Measurements from ENCODE around the gene CAMSAP1.

CAMSAP1 gene

DNA sequence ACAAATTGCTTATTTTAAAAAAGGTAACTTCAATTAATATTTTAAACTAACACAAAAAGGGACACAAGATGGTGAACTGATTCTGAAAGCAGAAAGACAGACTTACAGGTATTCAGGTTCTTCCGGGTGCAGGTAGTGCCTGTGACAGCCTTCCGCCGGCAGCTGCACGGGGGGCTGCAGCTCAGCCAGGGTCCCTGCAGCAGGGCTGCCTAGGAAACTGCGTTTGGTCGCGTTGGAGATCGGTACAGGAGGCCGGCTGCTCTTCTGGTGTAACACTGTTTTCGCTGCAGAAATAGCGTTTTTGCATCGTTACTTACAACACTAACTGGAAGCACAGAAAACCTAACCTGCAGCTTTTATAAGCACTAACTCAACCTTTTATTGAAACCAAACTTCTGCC lies 80.0 kb downstream of the CAMSAP1 start:
- DNase-seq, result no peak

DNA sequence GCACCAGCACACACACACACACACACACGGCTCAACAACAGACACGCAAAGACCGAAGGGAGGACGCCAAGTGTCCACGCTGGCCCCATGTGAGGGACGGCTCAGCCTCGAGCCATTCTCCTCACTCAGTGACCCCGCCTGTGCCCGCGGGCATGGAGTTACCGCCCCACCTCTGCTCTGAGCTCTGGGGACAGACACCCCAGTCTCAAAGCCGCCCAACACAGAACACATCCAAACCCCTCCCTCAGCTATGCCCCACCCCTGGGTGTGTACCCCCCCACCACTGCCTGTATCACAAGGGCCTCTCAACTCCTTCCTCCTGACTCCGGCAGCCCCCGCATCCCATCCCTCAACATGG lies 81.2 kb downstream of the CAMSAP1 start:
- no peak for DNase-seq

DNA sequence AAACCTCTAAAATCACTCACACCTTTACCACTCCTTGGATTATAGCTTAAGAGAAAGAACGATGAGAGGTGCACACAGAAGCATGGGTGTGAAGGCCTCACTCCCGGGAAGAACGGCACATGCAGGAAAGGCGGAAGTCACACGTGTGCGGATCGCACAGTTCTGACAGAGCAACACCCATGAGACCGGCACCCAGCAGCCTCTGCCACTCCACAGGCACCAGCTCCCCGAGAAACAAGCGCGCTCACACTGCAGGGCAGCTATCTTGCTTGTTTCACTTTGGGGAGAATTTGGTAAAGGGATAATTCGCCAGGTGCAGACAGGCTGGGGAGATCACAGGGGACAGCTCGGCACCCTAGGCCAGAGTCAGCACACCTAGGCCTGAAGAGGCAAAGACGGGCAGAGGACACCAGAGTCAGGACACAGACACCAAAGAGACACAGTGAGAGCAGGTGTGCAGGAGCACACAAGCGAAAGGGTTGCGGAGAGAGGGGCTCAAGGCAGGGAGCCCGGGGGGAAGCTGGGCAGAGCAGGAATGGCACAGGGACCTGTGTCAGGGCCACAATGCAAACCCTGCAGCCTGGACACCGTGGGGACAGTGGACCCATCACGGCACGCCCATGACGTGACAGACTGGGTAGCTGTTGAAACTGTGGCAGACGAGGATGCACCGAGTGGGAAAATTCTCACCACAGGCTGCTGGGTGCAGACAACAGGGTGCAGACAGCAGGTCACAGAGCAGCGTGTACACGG lies 81.7 kb downstream of the CAMSAP1 start:
- no peak for DNase-seq

DNA sequence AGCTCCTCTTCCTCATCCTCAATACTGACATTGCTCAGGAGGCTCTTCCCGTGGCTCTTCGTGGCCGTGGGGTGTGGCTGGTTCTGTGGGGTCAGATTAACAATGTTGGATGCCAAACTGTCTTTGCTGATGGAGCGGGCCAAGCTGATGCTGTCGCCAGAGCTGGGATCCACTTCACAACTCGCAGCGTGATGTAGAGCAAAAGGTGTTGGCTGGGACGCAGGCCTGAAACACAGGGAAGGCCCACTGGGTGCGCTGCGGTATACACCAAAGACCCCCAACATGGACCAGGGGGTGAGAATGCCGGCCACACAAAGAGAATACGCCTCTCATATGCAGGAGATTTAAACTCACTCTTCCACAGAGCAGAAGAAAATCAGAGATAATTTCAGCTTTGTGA lies 84.3 kb downstream of the CAMSAP1 start:
- DNase-seq, result no peak

DNA sequence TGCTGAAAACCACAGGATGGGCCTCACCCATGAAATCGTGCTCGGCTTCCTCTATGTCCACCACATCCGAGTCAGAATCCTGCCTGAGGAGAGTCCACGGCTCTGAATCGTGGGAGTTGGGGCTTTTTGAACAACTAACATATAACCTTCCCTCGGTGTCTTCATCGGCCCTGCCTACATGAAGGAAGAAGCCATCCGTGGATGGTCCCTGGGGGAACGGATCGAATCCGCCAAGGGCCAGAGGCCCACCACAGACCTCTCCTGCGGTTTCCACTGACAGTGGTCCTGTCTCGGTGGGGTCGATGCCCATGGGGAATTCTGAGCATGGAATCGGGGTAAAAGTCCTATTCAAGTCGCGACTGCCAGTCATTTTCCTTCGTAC lies 85.0 kb downstream of the CAMSAP1 start:
- no peak for DNase-seq

DNA sequence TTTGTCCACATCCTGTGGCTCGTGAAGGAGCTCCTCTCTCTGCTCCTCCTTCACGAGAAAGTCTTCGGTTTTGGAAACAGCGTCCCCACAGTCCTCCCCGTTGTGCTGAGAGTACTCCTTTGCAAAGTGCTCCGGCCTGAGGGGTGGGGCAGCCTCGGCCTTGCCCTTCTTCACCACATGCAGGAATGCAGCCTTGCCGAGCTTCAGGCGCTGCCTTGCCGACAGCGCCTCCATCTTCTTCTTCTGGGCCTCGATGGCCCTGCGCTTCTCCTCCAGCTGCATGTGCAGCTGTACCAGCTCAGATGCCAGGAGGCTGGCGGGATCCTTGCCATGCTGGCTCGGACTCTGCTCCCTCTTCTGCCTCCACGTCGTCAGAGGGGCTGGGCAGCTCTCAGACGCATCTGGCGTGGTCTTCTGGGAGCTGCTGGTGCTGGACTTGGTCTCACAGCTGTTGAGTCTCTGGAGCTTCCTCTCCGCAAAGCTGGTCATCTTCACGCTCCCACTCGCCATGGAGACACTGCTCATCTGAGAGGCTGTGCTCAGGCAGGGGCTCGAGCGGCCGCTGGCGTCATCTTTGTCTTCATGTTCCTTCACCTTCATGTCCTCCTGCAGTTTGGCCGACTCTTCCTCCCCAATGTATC lies 85.5 kb downstream of the CAMSAP1 start:
- DNase-seq, result no peak

DNA sequence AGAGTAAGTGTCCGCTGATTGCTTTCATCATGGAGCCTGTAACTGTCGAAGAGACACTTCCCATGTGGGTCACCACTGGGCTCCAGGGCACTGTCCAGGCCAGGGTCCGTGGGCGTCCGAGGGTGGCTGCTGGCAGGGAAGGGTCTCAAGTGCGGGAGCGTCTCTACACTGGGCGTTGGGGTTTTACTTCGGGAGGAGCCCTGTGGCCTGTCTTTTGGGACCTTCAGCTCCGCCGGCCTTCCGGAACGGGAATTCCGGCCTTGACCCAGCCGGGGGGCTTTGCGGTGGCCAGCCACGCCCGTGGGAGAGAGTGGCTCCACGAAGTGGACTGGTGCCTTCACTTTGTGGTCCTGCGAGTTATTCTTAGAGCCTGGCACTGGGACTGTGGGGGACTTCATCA lies 86.2 kb downstream of the CAMSAP1 start:
- no peak for DNase-seq

DNA sequence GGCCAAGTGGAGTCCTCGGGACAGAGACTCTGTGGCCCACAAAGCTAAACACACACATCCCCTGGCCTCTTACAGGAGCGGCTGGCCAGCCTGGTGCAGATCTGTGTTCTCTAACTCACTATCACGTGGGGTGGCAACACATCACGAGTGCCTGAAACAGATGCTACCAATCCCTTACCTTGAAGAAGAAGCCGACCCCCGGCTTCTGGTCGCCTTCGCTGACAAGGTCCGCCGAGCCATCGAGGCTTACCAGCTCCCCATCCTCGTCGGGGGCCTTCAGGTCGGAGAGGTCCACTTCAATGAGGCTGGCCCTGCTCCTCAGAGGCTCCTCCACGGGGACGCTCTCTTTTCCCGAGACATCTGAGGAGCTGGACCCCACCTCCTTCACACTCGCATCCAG lies 86.7 kb downstream of the CAMSAP1 start:
- DNase-seq, result no peak

DNA sequence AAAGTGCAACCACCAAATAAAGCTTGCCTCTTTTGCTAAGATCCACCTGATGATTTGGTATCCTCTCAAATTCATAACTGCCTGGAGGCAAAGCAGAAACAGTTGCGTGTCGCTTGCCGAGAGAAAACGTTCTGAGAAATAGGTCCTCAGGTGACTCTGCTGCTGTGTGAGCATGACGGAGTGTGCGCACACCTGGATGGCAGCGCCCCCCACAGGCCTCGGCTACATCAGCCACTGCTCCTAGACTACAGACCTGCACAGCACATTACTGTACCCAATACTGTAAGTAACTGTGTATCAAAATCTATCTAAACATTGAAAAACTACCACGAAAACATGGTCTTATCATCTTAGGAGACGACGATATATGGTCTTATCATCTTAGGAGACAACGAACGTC lies 87.4 kb downstream of the CAMSAP1 start:
- DNase-seq, result no peak

DNA sequence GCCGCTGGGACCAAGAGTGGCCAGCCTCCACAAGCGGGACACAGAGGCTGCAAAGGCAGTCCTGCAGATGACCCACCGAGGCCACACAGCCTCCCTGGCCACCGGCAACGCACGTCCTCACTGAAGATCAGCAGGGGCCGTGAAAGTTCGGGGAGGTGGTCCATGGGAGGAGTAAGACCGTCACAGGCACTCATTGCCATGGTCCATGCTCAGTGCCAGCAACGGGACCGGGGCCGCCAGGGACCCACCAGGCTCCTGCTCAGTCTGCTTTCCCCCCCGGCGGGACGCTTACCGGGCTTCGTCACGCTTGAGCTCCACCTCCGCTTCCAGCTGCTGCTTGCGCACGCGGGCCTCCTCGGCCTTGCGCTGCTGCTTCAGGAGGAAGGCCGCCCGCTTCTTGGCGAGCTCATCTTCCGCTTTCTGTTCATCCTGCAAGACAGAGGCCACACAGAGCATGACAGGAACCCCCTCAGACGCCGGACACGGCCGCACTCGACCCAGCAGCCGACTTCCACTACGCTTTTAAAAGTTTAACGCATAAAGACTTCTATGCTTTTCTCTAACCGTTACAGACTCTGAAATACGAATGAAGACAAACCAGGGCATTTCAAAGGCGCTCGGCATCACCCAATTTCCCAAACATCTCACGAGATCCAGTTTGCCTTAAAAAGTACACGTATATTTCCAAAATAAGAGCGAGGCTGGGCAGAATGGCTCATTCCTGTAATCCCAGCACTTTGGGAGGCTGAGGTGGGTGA lies 88.4 kb downstream of the CAMSAP1 start:
- DNase-seq, result no peak

DNA sequence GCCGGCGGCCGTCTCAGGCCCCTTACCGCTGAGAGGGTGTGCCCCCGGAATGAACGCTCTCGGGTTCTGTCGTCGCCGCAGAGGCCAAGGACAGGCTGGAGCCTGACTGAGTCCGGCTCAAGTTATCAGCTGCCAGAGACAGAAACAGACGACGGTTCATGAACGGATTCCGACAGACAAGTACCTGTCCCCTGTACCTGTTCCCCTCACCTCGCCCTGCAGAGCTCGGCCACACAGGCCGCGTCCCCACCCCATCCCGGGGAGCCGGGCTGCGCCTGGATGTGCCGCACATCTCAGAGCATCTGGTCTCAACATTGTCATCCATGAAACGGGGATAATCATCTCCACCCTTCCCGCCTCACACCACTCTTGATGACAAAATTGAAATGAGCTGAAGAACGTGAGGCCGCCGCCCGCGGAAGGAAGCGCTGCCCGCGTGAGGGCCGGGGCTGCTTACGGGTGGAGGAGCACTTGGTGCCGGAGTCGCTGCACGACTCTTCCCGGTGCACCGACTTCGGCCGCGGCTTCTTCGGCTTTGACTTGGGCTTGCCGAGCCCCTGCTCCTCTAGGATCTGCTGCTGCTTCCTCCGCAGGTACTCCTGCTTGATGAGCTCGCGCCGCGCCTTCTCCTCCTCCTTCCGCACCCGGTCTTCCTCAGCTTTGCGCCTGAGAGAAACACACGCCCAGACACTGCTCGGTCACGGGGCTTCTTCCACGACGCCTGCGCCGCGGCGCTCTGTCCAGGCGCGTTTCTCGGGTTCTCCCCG lies 89.2 kb downstream of the CAMSAP1 start:
- no peak for DNase-seq

DNA sequence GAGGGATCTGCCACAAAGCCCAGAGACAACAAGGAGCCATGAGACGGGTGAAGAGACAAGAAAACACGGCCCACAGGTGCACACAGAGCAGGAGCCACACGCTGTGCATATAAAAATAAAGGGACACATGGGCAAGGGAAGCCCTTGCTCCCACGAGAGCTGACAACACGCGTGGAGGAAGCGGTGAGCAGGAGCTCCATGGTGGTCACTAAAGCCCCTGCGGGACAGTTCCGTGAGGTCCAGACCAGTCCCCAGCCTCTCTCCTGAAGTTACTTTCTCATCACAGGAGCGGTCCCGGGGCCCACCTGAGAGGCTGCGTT lies 90.7 kb downstream of the CAMSAP1 start:
- DNase-seq, result no peak

DNA sequence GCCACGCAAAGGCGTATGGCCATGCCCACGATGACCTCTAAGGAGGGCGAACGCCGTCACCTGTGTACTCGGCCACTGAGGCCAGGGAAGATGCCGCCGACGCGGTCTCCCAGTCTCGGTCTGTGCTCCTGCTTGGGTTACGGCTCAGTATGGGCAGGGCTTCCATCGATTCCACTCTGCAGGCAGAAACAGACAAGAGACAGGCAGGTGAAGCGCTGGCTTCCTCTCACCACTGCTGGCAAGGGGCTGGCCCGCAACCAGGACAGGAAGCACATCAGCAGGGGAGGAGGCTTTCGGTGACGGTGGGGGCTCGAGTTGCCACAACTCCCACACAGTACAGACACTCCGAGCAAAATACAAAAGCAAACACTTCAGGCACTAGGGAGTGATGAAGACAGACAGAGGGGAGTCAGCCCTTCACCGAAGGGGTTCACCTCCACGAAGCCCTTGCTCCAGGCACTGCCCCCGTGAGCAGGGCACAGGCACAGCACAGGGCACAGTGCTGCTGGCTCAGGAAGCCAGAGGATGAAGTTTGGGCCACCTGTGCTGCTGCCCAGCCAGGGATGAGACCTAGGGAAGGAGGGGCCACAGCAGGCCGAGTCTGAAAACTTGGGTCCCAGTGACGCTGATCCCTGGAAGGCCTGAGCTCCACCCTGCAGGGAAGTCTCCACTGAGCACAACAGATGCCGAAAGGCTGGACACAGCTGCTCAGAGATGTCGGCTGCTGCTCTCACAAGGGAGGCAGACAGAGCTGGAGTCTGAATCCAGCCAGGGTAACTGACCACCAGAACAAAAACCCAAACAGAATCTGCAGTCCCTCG lies 91.3 kb downstream of the CAMSAP1 start:
- no peak for DNase-seq

DNA sequence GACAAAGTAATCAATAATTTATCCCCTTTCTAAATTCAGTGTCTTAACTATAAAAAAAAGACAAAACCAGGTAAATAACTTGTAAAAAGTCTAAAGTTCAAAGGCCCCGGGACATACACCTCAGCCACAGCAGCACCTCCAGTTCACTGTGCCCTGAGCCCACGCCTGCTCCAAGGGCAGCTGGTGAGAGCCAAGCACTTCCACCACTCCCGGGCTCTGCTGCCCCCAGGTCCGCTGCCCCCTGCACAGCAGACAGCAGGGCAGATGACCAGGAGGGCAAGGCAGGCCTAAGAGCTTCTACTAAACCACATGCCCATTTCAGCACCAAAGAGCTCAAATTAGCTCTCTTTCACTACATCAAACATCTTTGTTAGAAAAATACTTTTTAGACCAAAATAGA lies 91.9 kb downstream of the CAMSAP1 start:
- no peak for DNase-seq

DNA sequence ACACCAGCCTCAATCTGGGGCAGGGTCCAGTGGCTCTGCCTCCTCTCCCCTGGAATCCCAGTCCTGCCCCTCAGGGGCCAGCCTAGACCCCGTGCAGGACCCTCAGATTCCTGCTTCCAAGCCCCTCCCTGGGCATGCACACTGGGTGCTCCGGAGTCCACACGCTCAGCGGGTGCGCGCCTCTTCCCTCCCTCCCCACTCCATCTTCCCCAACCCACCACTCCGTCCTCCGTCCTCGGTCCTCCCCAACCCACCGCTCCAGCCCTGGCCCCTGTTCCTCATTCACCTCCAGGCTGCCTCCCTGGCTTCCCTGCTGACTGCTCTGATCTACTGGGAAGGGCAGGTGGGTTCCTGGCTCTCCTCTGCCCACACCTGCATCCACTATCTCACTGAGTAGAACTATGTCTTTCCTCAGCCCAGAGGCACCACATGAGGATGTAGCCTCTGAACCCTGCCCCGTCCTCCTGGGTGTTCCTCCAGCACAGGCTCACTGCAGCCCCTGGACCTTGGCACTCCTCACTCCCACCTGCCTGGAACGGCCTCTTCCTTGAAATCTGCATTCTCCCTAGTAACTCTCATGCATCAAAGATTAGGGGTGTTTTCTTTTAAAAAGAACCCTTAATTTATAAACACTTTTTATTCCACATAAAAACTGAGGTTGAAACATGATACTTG lies 92.8 kb downstream of the CAMSAP1 start:
- no peak for DNase-seq

DNA sequence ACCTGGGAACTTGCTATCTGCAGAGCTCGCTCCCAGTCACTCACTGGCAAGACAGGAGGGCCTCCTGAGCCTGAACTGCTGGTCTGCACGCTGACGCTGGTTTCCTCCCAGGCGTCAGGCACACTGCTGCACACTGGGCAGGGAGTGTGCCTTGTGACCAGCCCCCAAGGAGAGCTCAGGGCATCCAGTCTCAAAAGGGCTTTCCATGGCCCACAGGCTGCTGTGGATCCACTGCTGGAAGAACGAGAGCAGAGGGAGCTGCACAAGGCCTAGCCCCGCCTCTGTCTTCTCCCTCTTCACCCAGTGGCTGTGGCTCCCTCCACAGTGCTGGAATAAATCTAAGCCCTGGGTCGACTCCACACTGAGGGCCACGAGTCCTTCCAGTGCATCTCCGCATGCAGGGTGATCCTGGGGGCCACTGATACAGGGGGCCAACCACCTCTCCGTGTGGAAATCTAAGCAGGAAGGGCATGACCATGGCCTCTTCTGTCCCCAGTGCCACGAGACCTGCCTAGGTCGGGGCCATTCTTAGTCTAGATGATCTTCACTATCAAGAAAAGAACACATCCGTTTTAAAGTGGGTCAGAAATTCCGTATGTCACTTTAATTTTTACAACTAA lies 93.6 kb downstream of the CAMSAP1 start:
- DNase-seq, result no peak

DNA sequence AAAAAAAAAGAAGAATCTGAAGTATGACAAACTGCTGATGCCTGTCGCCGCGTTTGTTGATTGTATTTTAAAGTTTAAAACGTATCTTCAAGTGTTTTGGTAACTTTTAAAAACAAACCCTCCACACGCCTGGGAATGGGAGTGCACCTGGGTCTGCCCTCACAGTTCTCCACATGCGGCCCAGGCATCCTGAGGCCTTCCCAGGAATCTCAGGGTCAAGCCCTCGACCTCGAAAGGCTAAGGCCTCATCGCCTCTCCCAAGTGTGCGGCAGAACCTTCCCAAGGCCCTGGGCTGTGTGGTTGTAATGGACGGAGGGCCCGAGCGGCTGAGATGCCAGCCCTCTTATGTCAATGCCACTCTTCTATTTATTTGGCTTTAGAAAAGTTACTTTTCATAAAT lies 94.4 kb downstream of the CAMSAP1 start:
- no peak for DNase-seq

DNA sequence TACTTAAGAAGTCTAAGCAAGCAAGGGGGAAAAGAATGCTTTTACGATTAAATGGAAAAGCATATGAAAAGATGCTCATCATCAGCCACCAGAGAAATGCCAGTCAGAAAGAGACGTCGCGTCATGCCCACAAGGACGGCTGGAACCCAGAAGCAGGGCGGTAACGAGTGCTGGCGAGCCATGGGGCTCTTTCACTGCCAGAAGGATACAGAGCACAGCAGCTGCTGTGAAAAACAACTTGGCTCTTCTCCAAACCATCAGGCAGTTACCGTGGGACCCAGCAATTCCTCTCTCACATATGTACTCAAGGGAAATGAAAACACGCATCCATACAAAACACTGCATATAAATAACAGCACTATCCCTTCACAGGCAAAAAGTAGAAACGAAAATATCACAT lies 95.5 kb downstream of the CAMSAP1 start:
- no peak for DNase-seq

DNA sequence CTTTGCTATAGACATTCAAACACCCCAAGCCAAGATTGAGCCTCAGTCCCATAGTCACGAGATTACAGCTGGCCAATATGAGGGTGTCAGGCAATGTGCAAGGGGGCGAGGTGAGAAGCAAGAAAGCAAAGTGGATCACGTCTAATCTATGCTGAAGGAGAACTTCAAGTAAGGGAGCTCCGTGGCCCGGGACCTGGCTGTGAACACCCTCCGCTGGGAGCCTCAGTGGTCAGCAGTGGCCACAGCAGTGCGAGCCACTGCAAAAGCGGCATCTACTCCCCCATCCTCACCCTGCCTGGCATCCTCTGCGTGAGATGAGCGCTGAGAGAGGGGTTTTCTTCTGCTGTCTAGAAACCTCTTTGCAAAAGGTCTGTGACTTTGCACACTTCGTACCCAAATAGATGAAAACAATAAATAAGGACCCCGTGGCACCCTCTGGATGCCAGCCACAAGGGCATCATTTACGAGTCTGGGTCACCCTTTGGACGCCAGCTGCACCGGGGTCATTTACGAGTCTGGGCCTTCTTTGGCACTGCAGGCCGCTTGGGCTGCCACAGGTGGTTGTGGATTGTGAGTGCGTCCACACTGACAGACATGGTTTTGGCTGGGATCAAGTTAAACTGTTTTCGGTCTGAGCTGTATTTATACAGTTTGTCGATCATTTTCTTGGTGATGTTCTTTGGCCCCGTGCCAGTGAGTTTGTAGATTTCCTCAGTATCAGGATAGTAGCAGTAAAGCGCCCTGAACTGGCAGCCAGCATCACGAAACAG lies 96.4 kb downstream of the CAMSAP1 start:
- no peak for DNase-seq

DNA sequence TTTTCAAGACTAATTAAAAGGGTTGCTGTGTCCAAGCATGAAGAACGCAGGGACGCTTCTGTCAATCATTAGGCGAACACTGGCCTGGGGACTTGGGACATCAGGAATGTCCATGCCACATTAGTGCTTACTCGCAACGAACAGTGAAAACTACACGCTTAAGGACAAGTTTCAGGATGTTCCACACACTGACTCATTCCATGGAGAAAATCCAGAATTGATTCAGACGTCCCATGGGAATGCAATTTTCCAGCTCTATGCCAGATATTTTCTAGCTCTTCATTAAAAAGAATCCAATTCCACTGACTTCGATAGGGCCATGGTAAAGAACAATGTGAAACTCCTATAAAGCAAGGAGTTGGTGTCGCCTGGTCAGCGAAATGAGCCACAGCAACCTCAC lies 98.2 kb downstream of the CAMSAP1 start:
- no peak for DNase-seq
